Measurements from ENCODE around the gene ITSN2.

- no peak for TF ChIP-seq POLR2AphosphoS5 (IDR thresholded peaks at IDR 0.05; ENCODE audit: low read depth, low read length)
- no peak for TF ChIP-seq POLR2A (IDR thresholded peaks at IDR 0.05; ENCODE audit: low read depth, low read length)
- TF ChIP-seq TAF1 (IDR thresholded peaks at IDR 0.05; ENCODE audit: low read depth, low read length): no peak
- TF ChIP-seq SPI1 (IDR thresholded peaks at IDR 0.05; ENCODE audit: low read depth, low read length): no peak
- TF ChIP-seq POU2F2 (IDR thresholded peaks at IDR 0.05; ENCODE audit: low read depth, low read length): no peak
- TF ChIP-seq PAX5 (IDR thresholded peaks at IDR 0.05; ENCODE audit: insufficient read depth, low read length, severe bottlenecking): no peak
Measured at GRCh38 chr2:24206714-24207113, 153.6 kb downstream of the ITSN2 start.
